ENCODE measurements around the gene ABI3BP. TPM values are rescaled to one million over a fixed set of nuclear protein-coding genes. Genes with fewer than 3 reads are reported as not detected.

Gene ABI3BP, protein sequence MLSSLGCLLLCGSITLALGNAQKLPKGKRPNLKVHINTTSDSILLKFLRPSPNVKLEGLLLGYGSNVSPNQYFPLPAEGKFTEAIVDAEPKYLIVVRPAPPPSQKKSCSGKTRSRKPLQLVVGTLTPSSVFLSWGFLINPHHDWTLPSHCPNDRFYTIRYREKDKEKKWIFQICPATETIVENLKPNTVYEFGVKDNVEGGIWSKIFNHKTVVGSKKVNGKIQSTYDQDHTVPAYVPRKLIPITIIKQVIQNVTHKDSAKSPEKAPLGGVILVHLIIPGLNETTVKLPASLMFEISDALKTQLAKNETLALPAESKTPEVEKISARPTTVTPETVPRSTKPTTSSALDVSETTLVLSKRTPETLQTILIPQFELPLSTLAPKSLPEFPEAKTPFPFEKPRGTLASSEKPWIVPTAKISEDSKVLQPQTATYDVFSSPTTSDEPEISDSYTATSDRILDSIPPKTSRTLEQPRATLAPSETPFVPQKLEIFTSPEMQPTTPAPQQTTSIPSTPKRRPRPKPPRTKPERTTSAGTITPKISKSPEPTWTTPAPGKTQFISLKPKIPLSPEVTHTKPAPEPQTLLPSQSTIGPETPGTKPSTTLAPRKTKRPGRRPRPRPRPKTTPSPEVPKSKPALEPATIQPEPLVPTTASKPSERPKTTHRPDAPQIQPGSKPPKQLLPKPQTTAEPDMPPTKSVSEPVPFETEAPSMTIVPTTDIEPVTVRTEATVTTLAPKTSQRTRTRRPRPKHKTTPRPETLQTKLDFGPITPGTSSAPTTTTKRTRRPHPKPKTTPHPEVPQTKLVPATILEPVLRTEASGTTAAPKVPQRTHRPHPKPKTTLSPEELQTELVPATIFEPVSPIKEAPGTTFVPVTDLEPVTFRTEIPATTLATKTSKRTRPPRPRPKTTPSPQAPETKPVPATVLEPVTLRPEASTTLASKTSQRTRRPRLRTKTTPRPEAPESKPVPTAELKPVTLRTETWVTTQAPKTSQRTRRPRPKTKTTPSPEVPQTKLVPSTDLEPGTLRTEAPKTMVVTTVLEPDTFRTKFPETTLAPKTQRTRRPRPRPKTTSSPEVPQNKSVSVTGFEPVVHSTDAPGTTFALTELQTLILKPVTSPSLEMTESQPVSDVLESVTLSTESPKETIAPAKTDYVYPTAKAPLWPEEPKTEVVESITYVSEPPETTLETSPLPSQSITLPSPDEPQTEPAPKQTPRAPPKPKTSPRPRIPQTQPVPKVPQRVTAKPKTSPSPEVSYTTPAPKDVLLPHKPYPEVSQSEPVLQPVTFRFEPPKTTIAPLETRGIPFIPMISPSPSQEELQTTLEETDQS (N-terminal part only)
- 23.4 and 31.6 TPM in 2 replicates for total RNA-seq (2014; rRNA removed)
- Bru-seq, nascent RNA = percentile 93 among the genes with signal in this experiment
- percentile 75 among the genes with signal in this experiment for BruChase-seq, experiment 1, labeled RNA remaining after a 6-hour chase
- BruChase-seq, experiment 2, labeled RNA remaining after a 2-hour chase = percentile 93 among the genes with signal in this experiment
- long read RNA-seq, partial matches to known transcripts = 35 of 114 reads
- long read RNA-seq, other reads (novel, unspliced or antisense) = 75 of 114 reads

DNA sequence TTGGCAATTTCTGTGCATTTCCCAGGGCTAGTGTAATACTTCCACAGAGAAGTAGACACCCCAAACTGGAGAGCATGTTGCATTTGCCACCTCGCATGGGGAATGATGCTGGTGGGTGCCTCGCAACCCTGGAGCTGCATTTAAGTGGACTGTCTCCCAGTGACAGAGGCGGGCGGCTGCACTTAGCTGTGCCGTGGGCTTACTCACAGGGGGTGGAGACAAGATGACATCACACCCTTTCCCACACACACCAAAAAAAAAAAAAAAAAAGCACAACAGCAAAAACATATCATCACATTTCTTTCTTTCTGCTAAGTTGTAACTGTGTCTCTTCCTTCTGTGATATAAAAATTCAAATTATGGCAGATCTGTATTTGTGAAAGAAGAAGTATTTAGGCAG is at the start of gene ABI3BP:
Gene ABI3BP, minus strand, starts transcription at position 113 of the 400 bp plus-strand sequence. Its CDS starts 37 bp downstream, at position 76.
- Histone ChIP-seq H3K4me1 (ENCODE audit: insufficient read depth, low read length) (peaks cover 14% of the 10 kb centered on the region), H3K4me2 (ENCODE audit: low read length) (peak within 1 kb of the TSS; percentile 80), H3K27me3 (ENCODE audit: low read length) (no peaks in the 10 kb centered on the region), H3K27ac (ENCODE audit: low read length) (peak within 1 kb of the TSS; percentile 17), H4K20me1 (ENCODE audit: low read length) (no peaks in the 10 kb centered on the region), H3K9ac (ENCODE audit: low read length) (peak within 1 kb of the TSS; percentile 33), H3K9me2 (replicated peaks; ENCODE audit: low read length) (no peaks in the 10 kb centered on the region), H3K4me3 (ENCODE audit: low read length) (peak within 1 kb of the TSS; percentile 66), H3F3A (ENCODE audit: low read length, unreplicated experiment) (no peaks in the 10 kb centered on the region), H3K79me2 (ENCODE audit: low read length) (peaks cover 16% of the 10 kb centered on the region), H3K36me3 (ENCODE audit: low read depth, low read length) (no peaks in the 10 kb centered on the region), H2AFZ (ENCODE audit: low read length) (peak within 1 kb of the TSS; percentile 65), H3K9me3 (ENCODE audit: low read length) (no peaks in the 10 kb centered on the region)
- ATAC-seq = peak; percentile 89
- DNase-seq = peak; percentile 84
- CTCF ChIA-PET = interaction anchor here (0.7 to 1.5 kb wide), 3 partner anchors 169 to 220 kb away, joined by 4 to 7 read pairs (median 5); no protein-coding TSS in a partner anchor
- POLR2A ChIA-PET (ENCODE audit: unreplicated experiment) = interaction anchor here (0.6 to 0.7 kb wide), 5 partner anchors 14 to 1131 kb away, joined by 3 to 22 read pairs (median 3); no protein-coding TSS in a partner anchor
- BruUV-seq (replicated peaks) = no TSS peak
- intact Hi-C loops (cut with micrococcal nuclease) = loop anchor here (1.0 to 2.0 kb wide), 4 partner anchors 43 to 581 kb away; partner anchors contain the start of gene PCNP
- TF ChIP-seq EZH2phosphoT487 (IDR thresholded peaks at IDR 0.05; ENCODE audit: borderline replicate concordance, low read length) = no peak

DNA sequence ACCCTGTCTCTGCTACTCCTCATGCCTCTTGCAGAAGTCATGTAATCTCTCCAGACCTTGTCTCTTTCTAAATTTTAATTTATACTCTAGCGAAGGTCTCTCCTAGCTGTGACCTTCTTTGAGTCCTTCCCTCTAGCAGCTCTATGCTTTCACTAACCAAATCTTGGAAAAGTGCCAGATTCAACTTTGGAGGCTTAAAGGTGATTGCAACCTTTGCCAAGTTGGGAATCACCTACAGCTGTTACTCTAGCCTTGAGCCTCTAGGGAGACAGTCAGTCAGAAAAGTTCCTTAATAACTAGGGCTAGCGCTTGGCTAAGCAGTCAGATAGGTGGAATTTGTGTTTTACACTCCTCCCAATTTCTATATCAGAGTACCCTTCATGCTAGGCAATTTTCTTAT is 46.1 kb upstream of the ABI3BP start:
- H3F3A ChIP-seq (ENCODE audit: low read length, unreplicated experiment) = peaks cover 16% of the 10 kb centered on the region
- peak; percentile 47 for DNase-seq

More for the DNA sequence above, 46.1 kb upstream of the ABI3BP start:
- no peak overlapping the region for H3K4me3 ChIP-seq (ENCODE audit: low read length)
- POLR2A ChIA-PET (ENCODE audit: unreplicated experiment) = no interaction called here
- no peaks in the 10 kb centered on the region for H3K79me2 ChIP-seq (ENCODE audit: low read length)
- H3K27me3 ChIP-seq (ENCODE audit: low read length) = no peaks in the 10 kb centered on the region
- no peak for ATAC-seq
- peaks cover 55% of the 10 kb centered on the region for H3K4me1 ChIP-seq (ENCODE audit: insufficient read depth, low read length)
- no peak overlapping the region for H3K9ac ChIP-seq (ENCODE audit: low read length)
- no peaks in the 10 kb centered on the region for H4K20me1 ChIP-seq (ENCODE audit: low read length)
- CTCF ChIA-PET = no interaction called here
- no peaks in the 10 kb centered on the region for H3K9me3 ChIP-seq (ENCODE audit: low read length)
- H3K27ac ChIP-seq (ENCODE audit: low read length) = no peak overlapping the region
- H3K9me2 ChIP-seq (replicated peaks; ENCODE audit: low read length) = no peaks in the 10 kb centered on the region
- intact Hi-C loops (cut with micrococcal nuclease) = loop anchor here (5.0 kb wide), 1 partner anchor 33 kb away; no protein-coding TSS in a partner anchor
- no peaks in the 10 kb centered on the region for H3K36me3 ChIP-seq (ENCODE audit: low read depth, low read length)
- H2AFZ ChIP-seq (ENCODE audit: low read length) = no peak overlapping the region
- no TSS peak for BruUV-seq (replicated peaks)
- H3K4me2 ChIP-seq (ENCODE audit: low read length) = no peak overlapping the region
- TF ChIP-seq EZH2phosphoT487 (IDR thresholded peaks at IDR 0.05; ENCODE audit: borderline replicate concordance, low read length) = no peak
- TF ChIP-seq, protein P1, sequence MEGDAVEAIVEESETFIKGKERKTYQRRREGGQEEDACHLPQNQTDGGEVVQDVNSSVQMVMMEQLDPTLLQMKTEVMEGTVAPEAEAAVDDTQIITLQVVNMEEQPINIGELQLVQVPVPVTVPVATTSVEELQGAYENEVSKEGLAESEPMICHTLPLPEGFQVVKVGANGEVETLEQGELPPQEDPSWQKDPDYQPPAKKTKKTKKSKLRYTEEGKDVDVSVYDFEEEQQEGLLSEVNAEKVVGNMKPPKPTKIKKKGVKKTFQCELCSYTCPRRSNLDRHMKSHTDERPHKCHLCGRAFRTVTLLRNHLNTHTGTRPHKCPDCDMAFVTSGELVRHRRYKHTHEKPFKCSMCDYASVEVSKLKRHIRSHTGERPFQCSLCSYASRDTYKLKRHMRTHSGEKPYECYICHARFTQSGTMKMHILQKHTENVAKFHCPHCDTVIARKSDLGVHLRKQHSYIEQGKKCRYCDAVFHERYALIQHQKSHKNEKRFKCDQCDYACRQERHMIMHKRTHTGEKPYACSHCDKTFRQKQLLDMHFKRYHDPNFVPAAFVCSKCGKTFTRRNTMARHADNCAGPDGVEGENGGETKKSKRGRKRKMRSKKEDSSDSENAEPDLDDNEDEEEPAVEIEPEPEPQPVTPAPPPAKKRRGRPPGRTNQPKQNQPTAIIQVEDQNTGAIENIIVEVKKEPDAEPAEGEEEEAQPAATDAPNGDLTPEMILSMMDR (conservative IDR thresholded peaks at IDR 0.05; ENCODE audit: low read depth, low read length) = no peak
- TF ChIP-seq EZH2 (IDR thresholded peaks at IDR 0.05; ENCODE audit: low read length, unreplicated experiment) = no peak
